Thyroid gland (tissue), 4 donors: ENCODE data around the gene SYTL3. TPM values are rescaled to one million over a fixed set of nuclear protein-coding genes. Genes with fewer than 3 reads are reported as not detected.
A peak's percentile ranks its signal among the peaks of the same experiment; 100 is the strongest.

ENCODE experiments used
- DNase-seq, 2 donors: peaks; one replicate each; pipeline ENCODE4 v3.0.0-alpha.2; 2019
- H3K27ac ChIP-seq, 3 donors: fragments of 200-600 bp; sonication (generic); 1 replicate in 2 of 3; 2 replicates in 1 of 3; pipeline ENCODE4 v1.5.1; 2016 to 2019; ENCODE audit warnings: mild to moderate bottlenecking in 1 of 3, moderate library complexity in 1 of 3
- H3K27me3 ChIP-seq: fragments of 200-600 bp; sonication (generic); one replicate; pipeline ENCODE4 v1.5.1; 2019
- H3K36me3 ChIP-seq, 2 donors: fragments of 200-600 bp; sonication (generic); one replicate each; pipeline ENCODE4 v1.5.1; 2016 to 2019
- H3K4me1 ChIP-seq, 2 donors: fragments of 200-600 bp; sonication (generic); one replicate each; pipeline ENCODE4 v1.5.1; 2017 to 2019
- H3K4me3 ChIP-seq, 3 donors: fragments of 200-600 bp; sonication (generic); replicated peaks in 1 of 3; 1 replicate in 2 of 3; 2 replicates in 1 of 3; pipeline ENCODE4 v1.5.1; 2016; ENCODE audit warnings: mild to moderate bottlenecking in 1 of 3
- H3K9me3 ChIP-seq: fragments of 200-600 bp; sonication (generic); one replicate; pipeline ENCODE4 v1.5.1; 2017
- POLR2A ChIP-seq, 2 donors: fragments of 450-650 bp; IDR thresholded peaks; one replicate each; pipeline ENCODE4 v1.6.1; 2017; ENCODE audit warnings: antibody characterized with exemption in 2 of 2, mild to moderate bottlenecking in 2 of 2, moderate library complexity in 1 of 2
- WGBS, 2 donors: methylation state at CpG; one replicate each; pipeline ENCODE4 v1.1.5; 2017; 5-methylcytosine and 5-hydroxymethylcytosine counted together
- intact Hi-C: fragments of 100-400 bp; cut with DNase I; formaldehyde crosslinking; loops from one replicate; pipeline ENCODE4 v1.15.1; 2023
- total RNA-seq, 4 donors: library from RNA; depleted of rRNA; stranded (reverse); fragments of >200 nt; gene quantifications; one replicate each; pipeline ENCODE4 v1.2.3, GENCODE V29; 2016
- TF ChIP-seq, protein P1 (sequence below), 6 experiments: fragments of 200-600 bp in 3 of 6; fragments of 450-650 bp in 3 of 6; sonication (generic) in 3 of 6; IDR thresholded peaks; one replicate each; pipeline ENCODE4 v1.5.1; 2016 to 2019; ENCODE audit warnings: antibody characterized with exemption in 6 of 6, mild to moderate bottlenecking in 2 of 6, inconsistent platforms in 1 of 6, moderate library complexity in 1 of 6

SYTL3 gene
- total RNA-seq, 4 donors from 2014 or later: 16.9 to 33.0 (median 24.4) TPM

DNA sequence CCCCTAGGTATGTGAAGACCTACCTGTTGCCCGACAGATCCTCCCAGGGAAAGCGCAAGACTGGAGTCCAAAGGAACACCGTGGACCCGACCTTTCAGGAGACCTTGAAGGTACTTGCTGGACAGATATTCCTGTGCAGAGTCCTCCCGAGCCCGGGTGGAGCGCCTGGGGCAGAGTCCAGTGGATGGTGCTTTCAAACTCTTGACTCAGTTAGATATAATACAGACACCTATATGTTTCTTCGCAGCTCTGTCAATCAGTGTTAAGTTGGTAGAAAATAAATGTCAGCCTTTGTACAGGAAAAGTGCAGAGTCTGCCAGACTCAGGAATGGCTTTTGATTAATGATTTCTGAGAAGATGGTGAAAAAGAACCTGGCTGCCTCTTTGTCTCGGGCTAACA is 102.1 kb downstream of the SYTL3 start:
- intact Hi-C loops: no loop called here

DNA sequence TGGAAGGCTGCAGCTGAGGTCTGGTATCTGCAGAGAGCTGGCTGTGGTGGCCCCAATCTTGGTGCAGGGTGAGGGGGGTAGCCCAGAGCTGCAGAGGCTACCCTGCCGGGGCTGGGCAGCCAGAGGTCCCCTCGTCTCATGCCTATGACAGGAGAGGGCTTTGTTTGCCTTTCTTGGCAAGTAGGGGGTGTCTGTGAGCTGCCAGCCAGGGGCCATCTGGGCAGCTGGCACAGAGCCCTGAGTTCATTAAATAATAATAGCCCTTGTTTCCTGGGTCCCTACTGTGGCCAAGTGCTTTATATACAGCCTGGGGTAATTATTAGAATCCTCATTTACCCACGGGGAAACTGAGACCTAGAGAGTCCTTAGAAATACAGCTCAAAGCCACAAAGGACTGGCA is 102.8 kb downstream of the SYTL3 start:
- WGBS, 2 donors: 61 to 89% methylated on average over 2 to 3 of the region's 3 CpGs
- H3K9me3 ChIP-seq: no peaks in the 10 kb centered on the region
- H3K27ac ChIP-seq: peak overlapping the region in 1 of 3 donors; percentile 50
- DNase-seq: no peak
- H3K4me1 ChIP-seq: no peaks in the 10 kb centered on the region
- no peak overlapping the region for H3K4me3 ChIP-seq
- H3K36me3 ChIP-seq: peaks cover 0 to 6% of the 10 kb centered on the region in 2 donors
- intact Hi-C loops: no loop called here
- TF ChIP-seq, protein P1, sequence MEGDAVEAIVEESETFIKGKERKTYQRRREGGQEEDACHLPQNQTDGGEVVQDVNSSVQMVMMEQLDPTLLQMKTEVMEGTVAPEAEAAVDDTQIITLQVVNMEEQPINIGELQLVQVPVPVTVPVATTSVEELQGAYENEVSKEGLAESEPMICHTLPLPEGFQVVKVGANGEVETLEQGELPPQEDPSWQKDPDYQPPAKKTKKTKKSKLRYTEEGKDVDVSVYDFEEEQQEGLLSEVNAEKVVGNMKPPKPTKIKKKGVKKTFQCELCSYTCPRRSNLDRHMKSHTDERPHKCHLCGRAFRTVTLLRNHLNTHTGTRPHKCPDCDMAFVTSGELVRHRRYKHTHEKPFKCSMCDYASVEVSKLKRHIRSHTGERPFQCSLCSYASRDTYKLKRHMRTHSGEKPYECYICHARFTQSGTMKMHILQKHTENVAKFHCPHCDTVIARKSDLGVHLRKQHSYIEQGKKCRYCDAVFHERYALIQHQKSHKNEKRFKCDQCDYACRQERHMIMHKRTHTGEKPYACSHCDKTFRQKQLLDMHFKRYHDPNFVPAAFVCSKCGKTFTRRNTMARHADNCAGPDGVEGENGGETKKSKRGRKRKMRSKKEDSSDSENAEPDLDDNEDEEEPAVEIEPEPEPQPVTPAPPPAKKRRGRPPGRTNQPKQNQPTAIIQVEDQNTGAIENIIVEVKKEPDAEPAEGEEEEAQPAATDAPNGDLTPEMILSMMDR (IDR thresholded peaks at IDR 0.05): peak in 1 of 6 experiments; percentile 22
- TF ChIP-seq POLR2A (IDR thresholded peaks at IDR 0.05): no peak
- H3K27me3 ChIP-seq: no peaks in the 10 kb centered on the region

More for the DNA sequence above, 102.1 kb downstream of the SYTL3 start:
- H3K4me3 ChIP-seq: no peak overlapping the region
- WGBS, 2 donors: 87 to 93% methylated on average over 9 of the region's 9 CpGs
- H3K9me3 ChIP-seq: no peaks in the 10 kb centered on the region
- peaks cover 0 to 6% of the 10 kb centered on the region in 2 donors for H3K36me3 ChIP-seq
- no peak for DNase-seq
- no peaks in the 10 kb centered on the region for H3K4me1 ChIP-seq
- no peaks in the 10 kb centered on the region for H3K27me3 ChIP-seq
- no peak overlapping the region for H3K27ac ChIP-seq
- TF ChIP-seq POLR2A (IDR thresholded peaks at IDR 0.05): no peak
- TF ChIP-seq, protein P1 (IDR thresholded peaks at IDR 0.05): no peak

DNA sequence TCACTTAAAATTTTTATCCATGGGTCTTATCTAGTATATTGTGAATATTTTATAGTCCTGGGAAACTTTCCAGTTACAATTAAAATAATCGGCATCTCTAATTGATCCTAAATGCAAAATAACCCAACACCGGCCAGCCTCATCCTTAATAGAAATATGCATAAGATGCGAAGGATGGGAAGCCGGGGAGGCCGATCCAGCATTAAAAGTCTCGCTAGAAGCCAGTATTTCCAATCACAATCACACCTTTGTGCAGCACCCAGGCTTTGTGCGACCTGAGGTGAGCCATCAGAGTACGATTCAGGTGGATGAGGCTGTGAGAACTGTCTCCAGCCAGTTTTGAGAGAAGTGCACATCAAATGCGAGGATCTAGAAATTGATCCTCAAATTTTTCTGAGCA is 104.0 kb downstream of the SYTL3 start:
- TF ChIP-seq POLR2A (IDR thresholded peaks at IDR 0.05): no peak
- TF ChIP-seq, protein P1 (IDR thresholded peaks at IDR 0.05): no peak
- Histone ChIP-seq H3K4me3 (no peak overlapping the region), H3K27me3 (no peaks in the 10 kb centered on the region), H3K9me3 (no peaks in the 10 kb centered on the region), H3K4me1 (no peaks in the 10 kb centered on the region), H3K27ac (no peak overlapping the region), H3K36me3 (peaks cover 0 to 6% of the 10 kb centered on the region in 2 donors)
- 89 to 96% methylated on average over 9 of the region's 9 CpGs for WGBS, 2 donors
- intact Hi-C loops: no loop called here
- DNase-seq: no peak

DNA sequence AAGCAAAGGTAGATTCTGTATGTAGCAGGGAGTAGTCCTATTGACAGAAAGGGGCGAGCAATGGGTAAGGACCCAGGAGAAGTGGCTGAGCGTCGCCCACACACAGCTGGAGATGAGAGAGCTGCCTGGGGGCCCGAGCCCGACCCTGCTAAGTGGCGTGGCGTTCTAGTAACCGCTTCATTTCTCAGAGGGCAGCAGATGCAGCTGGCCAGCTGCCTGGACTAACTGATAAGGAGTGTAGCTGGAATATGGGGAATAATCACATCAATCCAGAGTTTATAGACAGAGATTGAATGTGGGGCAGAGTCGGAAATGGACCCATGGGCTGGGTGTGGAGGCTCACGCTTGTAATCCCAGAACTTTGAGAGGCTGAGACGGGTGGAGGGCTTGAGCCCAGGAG is 104.9 kb downstream of the SYTL3 start:
- peaks cover 0 to under 1% of the 10 kb centered on the region in 2 donors for H3K4me1 ChIP-seq

DNA sequence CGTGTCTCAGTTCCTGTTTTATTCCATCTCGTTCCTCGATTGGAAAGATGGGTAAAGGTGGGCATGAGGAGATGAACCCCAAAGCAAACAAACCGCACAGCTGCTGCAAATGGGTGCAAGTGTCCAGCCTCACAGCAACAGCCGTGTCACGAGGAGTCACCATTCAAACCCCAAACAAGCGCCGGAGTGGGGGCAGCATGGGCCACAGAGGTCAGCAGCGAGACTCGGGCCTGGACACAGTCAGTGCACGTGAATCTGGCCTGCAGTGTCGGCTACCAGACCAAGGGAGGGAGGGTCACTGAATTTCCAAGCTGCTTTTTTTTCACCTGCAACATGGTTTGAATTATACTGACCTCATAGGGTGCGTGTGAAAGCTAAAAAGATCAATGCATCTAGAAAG is 105.8 kb downstream of the SYTL3 start:
- Histone ChIP-seq H3K27me3 (no peaks in the 10 kb centered on the region), H3K4me3 (no peak overlapping the region), H3K27ac (no peak overlapping the region), H3K9me3 (no peaks in the 10 kb centered on the region), H3K4me1 (peaks cover 1 to 9% of the 10 kb centered on the region in 2 donors), H3K36me3 (peaks cover 0 to 6% of the 10 kb centered on the region in 2 donors)
- 90 to 94% methylated on average over 13 of the region's 13 CpGs for WGBS, 2 donors
- DNase-seq: no peak
- intact Hi-C loops: no loop called here
- TF ChIP-seq, protein P1 (IDR thresholded peaks at IDR 0.05): no peak
- no peak for TF ChIP-seq POLR2A (IDR thresholded peaks at IDR 0.05)

More for the DNA sequence above, 104.9 kb downstream of the SYTL3 start:
- H3K4me3 ChIP-seq: no peak overlapping the region
- no peak for TF ChIP-seq POLR2A (IDR thresholded peaks at IDR 0.05)
- TF ChIP-seq, protein P1 (IDR thresholded peaks at IDR 0.05): no peak
- no peak overlapping the region for H3K27ac ChIP-seq
- H3K36me3 ChIP-seq: peaks cover 0 to 6% of the 10 kb centered on the region in 2 donors
- intact Hi-C loops: no loop called here
- DNase-seq: no peak
- H3K9me3 ChIP-seq: no peaks in the 10 kb centered on the region
- 84 to 89% methylated on average over 11 of the region's 11 CpGs for WGBS, 2 donors
- H3K27me3 ChIP-seq: no peaks in the 10 kb centered on the region
